DND-41 (cell line): Measurements from ENCODE around the gene TBC1D8.

Experiments
- CTCF ChIP-seq: IDR thresholded peaks from 2 replicates; pipeline ENCODE4 v1.5.1; 2012; ENCODE audit warnings: borderline replicate concordance, low read length, moderate library complexity, mild to moderate bottlenecking; ENCODE audit not compliant: poor library complexity, severe bottlenecking; ENCODE audit errors: extremely low read depth
- EZH2 ChIP-seq: IDR thresholded peaks from 3 replicates; pipeline ENCODE4 v1.6.1; 2012; ENCODE audit warnings: borderline replicate concordance, low read depth, mild to moderate bottlenecking, moderate library complexity, low read length, inconsistent platforms; ENCODE audit not compliant: severe bottlenecking

DNA sequence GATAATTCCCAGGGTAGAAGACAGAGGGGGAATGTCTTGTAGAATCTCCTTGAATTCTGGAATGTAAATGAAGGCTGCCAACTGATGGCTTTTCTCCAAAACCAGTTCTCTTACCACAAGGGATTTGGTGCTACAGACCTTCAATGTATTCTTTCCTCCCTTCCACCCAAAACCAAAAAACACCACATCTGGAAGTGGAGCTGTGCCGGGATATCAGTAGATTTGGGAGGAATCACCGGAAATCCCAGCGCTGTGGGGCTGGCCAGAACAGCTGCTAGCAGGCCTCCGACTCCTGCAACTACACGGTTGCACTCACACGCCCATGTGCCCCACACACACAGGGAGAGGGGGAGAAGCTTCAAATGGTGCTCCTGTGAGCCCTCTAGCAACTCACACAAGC is 103.4 kb downstream of the TBC1D8 start:
- TF ChIP-seq CTCF (no peak), EZH2 (no peak)
